Activated CD4-positive, CD25-positive, alpha-beta regulatory T cell treated with anti-CD3 and anti-CD28 coated beads, Interleukin-2, amount 50 U/mL, for 72 hours (primary cell): ENCODE data around the gene APPBP2.
A peak's percentile ranks its signal among the peaks of the same experiment; 100 is the strongest.
"Not testable (repeated sequence)": the region's sequence is repeated elsewhere in the genome, so short reads cannot be mapped to it uniquely, and the experiment has no call there.

Experiments used
- DNase-seq: peaks from one replicate; pipeline ENCODE4 v3.0.0; 2021

The APPBP2 gene

DNA sequence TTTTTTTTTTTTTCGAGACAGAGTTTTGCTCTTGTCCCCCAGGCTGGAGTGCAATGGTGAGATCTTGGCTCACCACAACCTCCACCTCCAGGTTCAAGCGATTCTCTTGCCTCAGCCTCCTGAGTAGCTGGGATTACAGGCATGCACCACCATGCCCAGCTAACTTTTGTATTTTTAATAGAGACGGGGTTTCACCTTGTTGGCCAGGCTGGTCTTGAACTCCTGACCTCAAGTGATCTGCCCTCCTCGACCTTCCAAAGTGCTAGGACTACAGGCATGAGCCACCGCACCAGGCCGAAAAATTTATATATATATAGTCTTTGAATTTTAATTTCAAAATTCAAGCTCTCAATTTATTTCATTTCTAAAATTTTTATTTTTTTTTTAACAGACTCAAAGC lies 97.6 kb downstream of the APPBP2 start:
- not testable (repeated sequence) for DNase-seq

- no peak for DNase-seq
Measured at GRCh38 chr17:60426596-60426995, 99.4 kb downstream of the APPBP2 start.

DNA sequence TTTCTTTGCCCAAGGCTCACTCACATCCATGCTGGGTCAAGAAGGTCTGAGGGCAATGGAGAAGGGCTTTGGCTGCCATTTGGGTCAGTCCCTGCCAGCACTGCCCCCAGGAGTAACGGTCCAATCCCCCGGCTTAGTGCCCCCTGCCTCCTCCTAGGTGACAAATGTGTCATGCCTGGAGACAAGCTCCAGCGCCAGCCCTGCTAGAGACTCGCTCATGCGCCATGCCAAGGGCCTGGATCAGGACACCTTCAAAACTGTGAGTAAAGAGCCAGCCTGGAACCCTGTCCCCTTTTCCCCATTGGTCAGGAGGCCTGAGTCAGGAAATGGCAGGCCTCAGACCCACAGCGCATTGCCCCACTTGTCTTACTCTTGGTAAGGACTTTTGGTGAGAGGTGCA lies 100.4 kb downstream of the APPBP2 start:
- no peak for DNase-seq

DNA sequence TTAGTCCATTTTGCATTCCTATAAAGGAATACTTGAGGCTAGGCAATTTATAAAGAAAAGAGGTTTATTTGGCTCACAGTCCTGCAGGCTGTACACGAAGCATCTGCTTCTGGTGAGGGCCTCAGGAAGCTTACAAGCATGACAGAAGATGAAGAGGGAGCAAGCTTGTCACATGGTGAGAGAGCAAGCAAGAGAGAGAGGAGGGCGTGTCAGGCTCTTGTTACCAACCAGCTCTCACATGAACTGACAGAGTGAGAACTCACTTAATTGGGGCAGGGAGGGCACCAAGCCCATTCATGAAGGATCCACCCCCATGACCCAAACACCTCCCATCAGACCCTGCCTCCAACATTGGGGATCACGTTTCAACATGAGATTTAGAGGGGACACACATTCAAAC lies 102.2 kb downstream of the APPBP2 start:
- DNase-seq = no peak

DNA sequence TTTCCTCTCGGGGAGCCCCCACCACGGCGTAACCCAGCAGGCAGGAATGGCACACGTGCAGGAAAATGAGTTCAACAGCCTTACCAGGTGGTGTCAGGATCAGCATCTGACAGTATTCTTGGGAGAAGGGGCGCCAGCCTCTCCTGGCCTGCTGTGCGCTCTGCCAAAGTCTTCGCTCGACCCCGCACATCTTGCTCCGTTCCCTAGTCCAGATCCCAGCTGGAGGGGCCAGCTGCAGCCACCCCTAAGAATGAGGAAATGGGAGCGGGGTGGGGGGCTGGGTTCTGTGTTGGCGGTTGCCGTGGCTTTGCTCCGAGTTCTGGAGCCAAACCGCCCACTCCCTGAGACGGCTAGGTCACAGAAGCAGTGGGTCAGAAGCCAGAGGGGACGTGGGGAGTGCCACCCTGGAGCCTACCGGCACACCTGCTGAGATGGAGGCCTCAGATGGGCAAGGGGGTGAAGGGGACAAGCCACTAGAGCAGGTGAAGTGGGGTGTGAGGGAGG lies 103.8 kb downstream of the APPBP2 start, which contains the start of gene CHCT1:
CHCT1 (plus strand) TSS at position 328 of the 504 bp plus-strand sequence; CDS start at position 432, 104 bp downstream.
- no peak for DNase-seq

- peak; percentile 75 for DNase-seq
Measured at GRCh38 chr17:60421273-60422161, 104.5 kb downstream of the APPBP2 start.

DNA sequence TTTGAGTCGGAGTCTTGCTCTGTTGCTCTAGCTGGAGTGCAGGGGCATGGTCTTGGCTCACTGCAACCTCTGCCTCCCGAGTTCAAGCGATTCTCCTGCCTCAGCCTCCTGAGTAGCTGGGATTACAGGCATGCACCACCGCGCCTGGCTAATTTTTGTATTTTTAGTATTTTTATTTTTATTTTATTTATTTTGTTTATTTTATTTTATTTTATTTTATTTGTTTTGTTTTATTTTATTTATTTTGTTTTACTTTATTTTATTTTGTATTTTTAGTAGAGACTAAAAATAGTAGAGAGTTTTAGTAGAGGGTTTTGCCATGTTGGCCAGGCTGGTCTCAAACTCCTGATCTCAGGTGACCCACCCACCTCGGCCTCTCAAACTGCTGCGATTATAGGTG lies 106.2 kb downstream of the APPBP2 start:
- not testable (repeated sequence) for DNase-seq

DNA sequence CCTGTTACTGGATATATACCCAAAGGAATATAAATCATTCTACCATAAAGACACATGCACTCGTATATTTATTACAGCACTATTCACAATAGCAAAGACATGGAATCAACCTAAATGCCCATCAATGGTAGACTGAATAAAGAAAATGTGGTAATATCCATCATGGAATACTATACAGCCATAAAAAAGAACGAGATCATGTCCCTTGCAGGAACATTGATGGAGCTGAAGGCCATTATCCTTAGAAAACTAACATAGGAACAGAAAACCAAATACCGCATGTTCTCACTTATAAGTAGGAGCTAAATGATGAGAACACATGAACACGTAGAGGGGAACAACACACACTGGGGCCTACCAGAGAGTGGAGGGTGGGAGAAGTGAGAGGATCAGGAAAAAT lies 107.0 kb downstream of the APPBP2 start:
- DNase-seq = not testable (repeated sequence)

DNA sequence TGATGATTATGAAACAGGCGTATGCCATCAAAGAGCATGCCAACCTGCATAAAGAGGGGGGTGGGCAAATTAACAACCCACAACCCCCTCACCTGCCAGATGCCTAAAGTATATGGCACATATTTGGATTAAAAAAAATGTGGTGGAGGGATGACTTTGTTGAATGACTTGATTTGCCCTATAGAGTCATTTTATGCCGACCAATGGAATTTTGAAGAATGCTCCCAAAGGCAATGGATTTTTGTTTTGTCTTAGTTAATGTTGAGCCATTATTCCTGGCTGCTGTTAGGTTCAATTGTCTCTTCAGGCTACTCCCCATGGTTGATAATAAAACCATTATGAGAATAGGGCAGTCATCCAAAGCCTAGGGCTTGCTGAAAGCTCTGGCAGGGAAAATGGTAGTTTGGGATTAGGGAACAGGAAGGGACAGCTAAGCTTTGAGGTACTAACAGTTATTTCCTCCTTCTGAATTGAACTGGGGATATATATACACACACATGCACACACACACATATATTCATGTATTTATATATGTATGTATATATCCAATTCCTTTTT lies 109.6 kb downstream of the APPBP2 start:
- no peak for DNase-seq

DNA sequence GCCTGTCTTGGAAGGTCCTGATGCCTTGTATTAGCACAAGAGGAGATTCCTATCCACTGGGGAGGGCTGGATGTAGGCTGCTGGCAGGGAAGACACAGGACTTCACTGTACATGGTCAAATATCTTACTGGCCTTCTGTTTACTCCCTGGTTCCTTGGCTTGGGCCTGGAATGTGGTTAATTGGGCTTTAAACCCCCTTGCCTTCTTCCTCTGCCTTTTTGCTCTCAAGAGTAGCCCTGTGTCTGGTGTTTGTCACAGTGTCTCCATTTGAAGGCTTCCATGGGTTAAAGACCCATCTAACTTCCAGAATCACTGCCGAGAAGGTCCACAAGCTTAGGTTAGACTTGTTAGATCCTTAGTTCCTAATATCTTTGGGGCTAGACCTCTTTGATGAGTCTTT lies 110.9 kb downstream of the APPBP2 start:
- no peak for DNase-seq

GRCh38 chr17:60412701-60413100 lies 113.3 kb downstream of the APPBP2 start:
- no peak for DNase-seq

- no peak for DNase-seq
Measured at GRCh38 chr17:60410001-60410400, 116.0 kb downstream of the APPBP2 start.

DNA sequence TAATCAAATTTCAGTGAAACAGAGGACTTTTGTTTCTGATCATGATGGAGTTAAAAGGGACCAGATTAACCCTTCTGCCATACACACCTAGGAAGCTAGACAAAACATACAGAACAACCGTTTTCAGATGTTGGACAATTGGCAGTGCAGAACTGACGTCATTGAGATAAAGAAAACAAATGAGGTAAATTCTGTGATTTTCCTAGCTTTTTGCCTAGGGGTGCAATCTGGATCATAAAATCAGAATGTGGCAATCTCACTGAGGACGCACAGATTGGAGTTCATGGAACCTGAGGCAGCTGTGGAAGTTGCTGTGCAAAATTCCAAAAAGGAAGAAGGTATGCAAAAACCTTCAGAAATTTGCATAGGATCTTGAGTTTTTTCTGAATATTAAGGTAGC lies 119.2 kb downstream of the APPBP2 start:
- no peak for DNase-seq

- no peak for DNase-seq
Measured at GRCh38 chr17:60403962-60404361, 122.1 kb downstream of the APPBP2 start.

DNA sequence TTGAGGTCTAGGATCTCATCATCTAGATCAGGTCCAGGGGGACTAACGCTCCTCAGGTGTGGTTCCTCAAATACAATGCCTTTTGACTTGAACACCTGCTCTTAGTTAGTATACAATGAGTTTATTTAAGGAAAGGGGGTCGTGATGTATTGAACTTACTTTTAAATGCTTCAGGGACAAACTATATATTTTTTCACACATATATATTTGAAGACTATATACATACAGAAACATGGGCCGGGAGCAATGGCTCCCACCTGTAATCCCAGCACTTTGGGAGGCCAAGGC lies 122.6 kb downstream of the APPBP2 start:
- DNase-seq = no peak

GRCh38 chr17:60401819-60402218 lies 124.2 kb downstream of the APPBP2 start:
- no peak for DNase-seq

DNA sequence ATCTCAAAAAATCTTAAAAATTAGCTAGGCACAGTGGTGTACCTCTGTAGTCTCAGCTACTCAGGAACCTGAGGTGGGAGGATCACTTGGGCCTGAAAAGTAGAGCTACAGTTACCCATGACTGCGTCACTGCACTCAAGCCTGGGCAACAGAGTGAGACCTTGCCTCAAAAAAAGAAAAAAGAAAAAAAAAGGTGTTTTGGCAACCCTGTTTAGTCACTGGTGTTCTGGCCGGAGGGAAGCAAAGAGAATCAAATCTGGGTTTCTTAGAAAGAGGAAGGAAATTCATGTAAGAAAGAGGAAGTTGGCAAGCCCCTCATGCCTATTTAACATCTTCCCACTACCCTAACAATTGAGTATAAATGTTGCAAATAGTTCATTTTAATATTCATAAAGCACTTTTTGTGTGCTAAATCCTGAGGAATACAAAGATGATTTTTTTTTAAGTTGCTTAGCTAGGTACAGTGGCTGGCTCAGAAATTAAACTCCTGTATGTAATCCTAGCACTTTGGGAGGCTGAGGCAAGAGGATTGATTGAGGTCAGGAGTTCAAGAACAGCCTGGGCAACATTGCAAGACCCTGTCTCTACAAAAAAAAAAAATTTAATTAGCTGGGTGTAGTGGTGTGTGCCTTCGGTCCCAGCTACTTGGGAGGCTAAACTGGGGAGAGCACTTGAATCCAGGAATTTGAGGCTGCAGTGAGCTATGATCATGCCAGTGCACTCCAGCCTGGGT lies 127.6 kb downstream of the APPBP2 start:
- no peak for DNase-seq

GRCh38 chr17:60396412-60396811 lies 129.6 kb downstream of the APPBP2 start:
- DNase-seq = no peak

GRCh38 chr17:60395508-60396065 lies 130.5 kb downstream of the APPBP2 start:
- DNase-seq = no peak

GRCh38 chr17:60393840-60394723 lies 132.0 kb downstream of the APPBP2 start:
- no peak for DNase-seq
